HG02840 (cell line): ENCODE data around the gene PAX7.
"Not testable (repeated sequence)": the region's sequence is repeated elsewhere in the genome, so short reads cannot be mapped to it uniquely, and the experiment has no call there.

Source experiments
- ATAC-seq: cut with Tn5 transposase; IDR thresholded peaks from one replicate; pipeline ENCODE4 v1.9.1; 2021; ENCODE audit warnings: mild to moderate bottlenecking, moderate library complexity, moderate number of reproducible peaks; ENCODE audit not compliant: unreplicated experiment, low FRiP score

PAX7 gene

DNA sequence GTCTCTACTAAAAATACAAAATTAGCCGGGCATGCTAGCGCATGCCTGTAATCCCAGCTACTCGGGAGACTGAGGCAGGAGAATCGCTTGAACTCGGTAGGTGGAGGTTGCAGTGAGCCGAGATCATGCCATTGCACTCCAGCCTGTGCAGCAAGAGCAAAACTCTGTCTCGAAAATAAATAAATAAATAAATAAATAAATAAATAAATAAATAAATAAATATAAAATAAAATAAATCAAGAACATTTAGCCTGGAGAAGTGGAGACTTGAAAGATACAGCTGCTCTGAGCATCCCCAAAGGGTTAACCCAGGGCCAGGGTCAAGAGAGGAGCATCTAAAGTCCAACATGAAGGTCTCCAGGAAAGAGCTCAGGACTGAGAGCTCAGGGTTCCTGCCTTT, 63.6 kb downstream of the PAX7 start:
- not testable (repeated sequence) for ATAC-seq

DNA sequence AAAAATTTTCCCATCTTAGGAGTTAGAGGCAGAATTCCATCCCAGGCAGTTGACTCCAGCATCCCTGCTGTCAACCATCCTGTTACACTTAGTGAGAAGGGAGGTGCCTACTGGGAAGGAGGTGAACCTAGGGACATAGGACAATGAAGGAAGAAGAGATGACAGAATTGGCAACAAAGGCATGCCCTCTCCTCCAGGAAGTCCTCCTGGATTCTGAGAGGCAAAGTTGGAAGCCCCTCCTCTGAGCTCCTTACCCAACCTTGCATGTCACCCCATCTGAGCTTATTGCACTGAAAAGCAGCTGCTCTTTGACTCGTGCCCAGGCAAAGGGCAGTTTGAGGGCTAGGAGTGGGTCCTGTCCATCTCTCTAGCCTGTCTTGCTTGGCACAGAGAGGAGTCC, 66.9 kb downstream of the PAX7 start:
- no peak for ATAC-seq

DNA sequence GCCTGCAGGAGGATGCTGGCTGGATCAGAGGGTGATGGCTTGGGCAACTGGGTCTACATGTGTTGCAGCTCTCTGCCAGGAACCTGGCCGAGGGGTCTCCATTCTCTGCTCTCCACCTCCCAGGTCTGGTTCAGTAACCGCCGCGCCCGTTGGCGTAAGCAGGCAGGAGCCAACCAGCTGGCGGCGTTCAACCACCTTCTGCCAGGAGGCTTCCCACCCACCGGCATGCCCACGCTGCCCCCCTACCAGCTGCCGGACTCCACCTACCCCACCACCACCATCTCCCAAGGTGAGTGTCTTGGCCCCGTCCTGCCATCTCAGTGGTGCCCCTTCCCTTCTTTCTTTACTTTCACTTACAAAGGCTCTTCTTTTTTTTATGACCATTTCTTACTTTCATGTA, 69.9 kb downstream of the PAX7 start:
- ATAC-seq = no peak

DNA sequence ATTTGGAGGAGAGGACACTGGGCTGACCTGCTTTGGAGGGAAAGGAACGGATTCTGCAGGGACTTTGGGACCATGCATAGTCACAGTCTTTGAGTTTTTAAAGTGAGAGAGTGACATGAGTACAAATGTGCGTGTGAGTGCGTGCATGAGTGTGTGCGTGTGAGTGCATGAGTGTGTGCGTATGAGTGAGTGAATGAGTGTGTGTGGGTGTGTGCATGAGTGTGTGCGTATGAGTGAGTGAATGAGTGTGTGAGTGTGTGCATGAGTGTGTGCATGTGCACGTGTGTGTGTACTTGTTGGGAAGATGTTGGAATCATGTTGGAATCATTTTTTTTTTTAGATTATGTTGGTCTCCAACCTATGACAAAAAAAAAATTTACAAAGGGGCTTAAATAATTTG, 70.5 kb downstream of the PAX7 start:
- no peak for ATAC-seq

DNA sequence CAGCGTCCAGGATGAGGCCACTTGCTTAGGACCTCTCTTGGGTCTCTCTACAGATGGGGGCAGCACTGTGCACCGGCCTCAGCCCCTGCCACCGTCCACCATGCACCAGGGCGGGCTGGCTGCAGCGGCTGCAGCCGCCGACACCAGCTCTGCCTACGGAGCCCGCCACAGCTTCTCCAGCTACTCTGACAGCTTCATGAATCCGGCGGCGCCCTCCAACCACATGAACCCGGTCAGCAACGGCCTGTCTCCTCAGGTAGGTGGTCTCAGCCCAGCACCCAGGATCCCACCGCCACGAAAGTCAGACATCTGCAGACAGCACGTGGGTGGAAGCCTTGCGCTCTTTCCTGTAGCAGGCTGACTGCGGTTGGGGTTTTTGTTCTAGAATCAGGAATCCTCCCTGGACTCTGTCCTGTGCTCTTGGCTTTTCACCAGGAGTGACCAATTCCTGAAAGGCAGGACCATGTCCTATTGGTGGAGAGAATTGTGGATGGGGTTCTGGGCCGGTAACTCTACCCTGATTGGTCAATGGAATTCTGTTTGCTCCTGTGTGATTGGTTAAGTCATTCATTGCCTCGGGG, 72.5 kb downstream of the PAX7 start:
- no peak for ATAC-seq

DNA sequence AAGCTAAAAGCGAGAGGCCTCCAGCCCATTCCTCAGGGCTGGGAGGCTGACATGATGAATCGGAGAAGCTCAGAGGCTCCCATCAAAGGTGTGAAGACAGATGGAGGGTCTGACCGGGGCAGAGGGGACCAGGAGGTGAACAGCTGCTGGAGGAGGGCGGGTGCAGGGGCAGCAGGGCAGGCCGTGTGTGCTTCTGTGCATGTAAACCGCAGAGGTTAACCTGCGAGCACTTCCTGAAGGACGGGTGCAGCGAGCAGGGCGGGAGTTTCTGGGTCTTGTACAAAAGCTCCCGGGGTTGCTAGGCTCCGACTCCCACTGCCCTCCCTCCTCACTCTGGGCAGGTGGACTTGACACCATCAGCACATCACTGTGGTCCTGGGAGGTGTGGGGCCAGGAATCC, 75.2 kb downstream of the PAX7 start:
- ATAC-seq = no peak

DNA sequence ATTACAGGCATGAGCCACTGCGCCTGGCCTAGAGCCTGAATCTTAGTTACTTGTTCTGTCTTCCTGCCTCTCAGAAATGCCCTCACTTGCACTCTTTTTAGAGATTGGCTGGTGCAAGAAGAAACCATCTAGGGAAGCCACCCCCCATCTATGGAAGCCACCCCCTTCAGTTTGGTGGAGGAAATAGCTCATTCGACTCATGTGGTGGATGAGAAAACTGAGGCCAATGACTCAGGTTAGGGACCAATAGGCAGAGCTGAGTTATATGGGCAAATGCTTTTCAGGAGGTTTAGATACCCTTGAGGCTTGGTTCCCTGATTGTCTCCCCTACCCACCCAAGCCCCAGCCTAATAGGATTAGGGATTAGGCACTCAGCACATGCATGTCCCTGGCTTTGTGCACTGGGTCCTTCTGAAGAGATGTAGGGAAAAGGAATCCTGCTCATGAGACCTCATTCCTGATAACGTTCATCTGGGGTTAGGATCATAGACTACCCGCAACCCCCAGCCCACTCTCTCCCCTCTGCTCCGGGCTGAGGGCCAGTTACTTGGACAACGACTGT, 77.1 kb downstream of the PAX7 start:
- ATAC-seq = no peak

DNA sequence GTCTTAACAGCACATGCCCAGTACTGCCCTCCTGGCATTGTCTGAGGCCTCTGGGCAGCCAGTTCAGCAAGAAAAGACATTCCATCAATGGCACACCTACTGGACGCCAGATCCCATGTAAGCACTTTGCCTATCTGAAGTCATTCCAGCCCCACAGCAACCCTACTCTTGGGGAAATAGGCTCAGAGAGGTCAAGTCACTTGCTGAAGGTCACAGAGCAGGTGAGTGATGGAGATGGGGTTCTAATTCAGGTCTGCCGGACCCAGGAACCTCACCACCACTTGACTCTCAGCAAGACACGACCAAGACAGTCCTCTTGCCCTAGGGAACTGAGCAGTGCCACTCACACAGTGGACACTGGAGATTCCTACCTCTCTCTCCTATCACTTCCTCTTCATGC, 79.4 kb downstream of the PAX7 start:
- ATAC-seq = no peak

DNA sequence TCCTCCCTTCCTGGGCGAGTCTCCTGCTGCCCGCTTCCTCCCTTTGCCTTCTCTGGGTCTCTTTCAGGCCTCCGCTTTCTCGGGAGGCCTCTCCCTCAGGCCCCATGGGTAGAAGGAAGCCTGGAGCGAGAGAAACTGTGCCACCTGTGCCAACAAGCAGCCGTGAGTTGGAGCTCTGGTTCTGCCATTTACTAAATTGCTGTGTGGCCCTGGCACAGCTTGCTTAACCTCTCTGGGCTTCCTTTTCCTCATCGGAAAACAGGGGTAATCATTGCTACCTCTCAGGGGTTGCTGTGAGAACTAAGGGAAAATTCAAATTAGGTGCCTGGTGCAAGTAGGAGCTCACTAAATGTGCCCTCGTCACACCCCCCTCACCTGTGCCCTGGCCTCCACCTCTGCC, 80.4 kb downstream of the PAX7 start:
- no peak for ATAC-seq

DNA sequence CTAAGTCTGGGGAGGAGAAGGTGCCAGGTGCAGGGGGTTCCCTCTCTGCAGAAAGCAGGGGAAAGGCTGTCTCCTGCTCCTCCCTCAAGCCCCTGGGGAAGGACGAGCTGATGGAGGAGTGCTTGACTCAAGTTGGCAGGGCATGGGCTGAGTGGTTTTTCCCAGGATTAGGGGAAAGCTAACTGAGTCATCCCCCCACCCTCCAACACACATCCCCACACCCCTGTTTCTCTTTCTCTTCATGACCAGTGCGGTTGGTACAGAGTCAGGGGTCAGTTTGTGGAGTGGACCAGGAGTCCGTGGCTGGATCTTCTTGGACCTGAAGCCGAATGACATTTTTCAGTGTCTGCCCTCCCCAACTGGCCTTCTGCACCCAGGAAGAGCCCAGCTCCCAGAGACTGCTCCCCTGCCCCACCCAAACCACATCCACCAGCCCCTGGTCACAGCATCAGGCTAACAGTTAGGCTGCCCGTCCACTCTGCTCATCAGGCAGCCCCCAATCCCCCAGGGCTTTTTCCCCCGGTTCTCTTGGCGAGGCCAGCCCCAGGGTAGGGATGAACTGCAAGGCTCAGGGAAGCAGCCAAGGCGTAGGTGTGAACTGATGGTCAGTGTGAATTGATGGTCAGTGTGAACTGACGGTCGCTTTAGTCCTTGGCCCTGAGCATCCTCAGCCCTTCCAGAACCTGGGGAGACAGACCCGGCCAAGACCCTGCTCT, 81.0 kb downstream of the PAX7 start:
- no peak for ATAC-seq

DNA sequence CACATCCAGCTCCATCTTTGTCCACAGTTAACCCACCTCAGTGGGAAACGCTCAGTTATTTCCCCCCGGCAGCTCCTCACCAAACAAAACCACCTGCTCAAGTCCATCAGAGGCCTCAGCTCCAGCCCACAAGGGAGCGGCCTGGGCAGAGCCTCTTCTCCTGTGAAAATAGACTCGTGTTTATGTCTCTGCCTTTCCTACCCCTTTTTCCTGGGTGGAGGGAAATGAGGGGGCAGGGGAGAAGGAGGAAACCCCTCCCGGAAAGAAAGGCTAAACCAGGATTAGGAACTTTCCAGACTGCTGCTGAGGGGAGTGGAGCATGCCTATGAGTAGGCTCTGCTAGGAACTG, 81.6 kb downstream of the PAX7 start:
- no peak for ATAC-seq

DNA sequence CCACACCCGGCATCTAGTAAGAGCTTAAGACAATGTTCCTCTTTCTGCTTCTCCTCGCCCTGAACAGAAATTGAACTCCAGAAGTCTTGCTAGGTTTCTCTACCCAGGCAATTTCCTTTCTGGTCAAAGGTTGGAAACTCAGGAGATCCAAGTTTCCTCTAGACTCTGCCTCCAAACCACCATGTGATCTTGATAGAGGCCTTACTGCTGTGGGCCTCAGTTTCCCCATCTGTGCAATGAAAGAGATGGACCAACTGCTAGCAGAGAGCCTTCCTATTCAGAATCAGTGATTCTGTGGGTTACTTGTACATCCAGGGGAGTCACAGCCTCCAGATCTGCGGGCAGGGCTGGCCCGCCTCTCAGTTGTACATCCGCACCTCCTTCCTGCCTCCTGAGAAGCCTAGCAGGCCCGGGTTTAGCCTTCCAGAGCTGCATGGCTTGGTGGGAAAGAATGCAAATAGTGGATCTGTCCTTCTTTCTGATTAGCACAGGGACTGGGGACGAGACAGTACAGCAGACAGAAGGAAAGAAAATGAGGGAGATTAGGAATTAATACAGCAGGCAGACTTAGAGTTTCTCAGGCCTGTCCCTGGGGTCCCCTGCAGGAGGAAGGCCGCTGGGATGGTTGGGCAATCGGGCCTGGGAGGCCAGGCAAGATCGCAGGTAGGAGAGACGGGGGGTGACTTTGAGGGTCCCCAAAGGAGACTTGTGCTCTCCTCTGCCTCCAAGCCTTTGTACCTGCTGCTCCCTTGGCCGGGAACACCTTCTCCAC, 83.9 kb downstream of the PAX7 start:
- ATAC-seq = no peak

DNA sequence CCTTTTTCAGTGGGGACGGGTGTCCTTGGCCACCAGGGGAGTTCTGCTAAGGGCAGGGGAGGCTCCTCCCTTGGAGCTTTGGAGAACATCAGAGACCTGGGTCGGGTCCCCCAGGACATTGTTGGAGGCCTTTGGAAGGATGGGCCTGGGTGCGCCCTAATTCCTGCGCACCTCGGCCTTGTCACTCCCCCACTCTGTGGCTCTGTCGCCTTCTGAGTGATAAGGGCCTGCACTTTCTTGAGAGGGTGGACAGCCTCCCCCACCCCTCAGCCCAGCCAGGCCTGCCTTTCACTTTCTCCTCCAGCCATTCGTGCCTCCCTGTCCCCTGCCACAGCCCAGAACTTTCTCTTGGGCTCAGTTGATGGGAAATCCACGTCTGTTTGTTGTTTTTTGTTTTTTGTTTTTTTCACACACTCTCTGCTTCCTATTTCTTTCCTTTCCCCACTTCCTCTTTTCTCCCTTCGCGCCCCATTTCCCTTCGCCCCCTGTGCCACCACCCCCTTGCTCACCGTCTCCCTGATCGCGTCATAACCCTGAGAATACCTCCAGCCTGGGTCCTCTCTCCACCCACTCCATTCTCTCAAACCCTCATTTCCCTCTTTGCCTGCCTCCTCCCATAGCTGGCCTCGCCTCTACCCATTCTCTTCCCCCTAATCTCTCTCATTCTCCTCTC, 85.6 kb downstream of the PAX7 start:
- no peak for ATAC-seq

DNA sequence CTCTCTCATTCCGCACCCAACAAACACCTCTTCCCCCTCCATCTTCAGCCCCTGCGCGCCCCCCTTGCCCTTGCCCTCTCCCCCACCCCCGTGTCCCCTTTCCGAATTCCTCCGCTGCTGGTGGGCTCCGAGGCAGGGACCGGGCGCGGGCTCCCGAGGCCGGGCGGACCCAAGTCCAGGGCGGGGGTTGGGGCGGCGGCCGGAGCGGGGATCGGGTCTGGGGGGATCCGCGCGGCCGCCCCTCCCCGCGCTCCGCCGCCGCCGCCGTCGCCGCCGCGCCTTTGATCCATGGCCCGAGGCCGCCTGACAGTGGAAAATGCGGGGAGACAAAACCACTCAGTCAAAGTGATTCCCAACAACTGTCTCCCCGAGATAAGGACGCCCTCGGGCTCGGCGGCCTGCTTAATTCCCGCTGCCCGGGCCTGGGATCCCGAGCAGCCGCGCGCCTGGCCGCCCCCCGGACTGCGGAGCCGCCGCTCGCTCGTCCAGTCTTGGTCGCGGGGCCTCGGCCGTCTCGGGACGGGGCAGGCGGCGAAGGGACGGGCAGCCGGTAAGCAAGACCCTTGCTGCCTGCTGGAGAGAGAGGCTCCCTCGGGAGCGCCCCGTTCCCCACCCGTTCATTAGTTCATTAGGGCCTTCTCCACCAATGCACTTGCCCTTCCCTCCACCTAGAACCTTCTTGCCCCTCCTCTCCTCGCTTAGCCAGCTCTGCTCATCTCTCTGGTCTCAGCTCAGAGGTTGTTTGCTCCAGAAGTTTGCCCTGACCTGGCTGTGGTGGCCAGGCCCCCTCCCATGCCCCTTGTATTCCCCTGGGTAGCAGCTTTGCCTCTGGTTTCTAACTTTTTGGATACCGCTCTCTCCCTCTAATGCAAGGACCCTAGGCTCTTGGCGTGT, 86.4 kb downstream of the PAX7 start:
- no peak for ATAC-seq

DNA sequence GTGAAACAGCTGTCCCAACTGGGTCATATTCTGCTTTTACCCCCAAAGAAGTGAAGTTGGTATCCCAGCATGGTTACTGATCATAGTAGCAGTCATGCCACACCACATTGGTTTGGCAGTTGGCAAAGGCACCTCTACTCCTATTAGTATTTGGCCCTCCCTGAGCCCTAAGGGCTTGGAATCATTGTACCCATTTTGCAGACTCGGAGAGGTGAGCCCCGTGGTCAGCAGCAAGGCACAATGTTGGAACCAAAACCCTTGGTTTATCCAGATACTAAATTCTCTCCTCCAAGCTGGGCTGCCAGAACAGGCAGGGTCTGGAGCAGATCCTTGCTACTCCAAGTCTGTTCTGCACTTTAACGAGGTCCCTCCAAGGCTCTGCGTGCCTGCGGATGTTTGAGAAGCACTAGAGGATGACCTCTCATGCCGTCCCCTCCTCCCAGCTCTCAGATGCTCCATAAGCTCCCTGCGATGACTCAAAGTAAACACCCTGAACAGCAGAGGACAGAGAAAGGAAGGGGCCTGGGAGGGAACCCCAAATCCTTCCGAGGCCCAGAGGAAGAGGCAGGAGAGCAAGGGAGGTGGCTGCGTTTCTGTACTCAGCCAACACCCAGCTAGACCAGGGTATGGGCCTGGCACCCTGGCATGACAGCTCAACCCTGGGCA, 89.3 kb downstream of the PAX7 start:
- no peak for ATAC-seq

DNA sequence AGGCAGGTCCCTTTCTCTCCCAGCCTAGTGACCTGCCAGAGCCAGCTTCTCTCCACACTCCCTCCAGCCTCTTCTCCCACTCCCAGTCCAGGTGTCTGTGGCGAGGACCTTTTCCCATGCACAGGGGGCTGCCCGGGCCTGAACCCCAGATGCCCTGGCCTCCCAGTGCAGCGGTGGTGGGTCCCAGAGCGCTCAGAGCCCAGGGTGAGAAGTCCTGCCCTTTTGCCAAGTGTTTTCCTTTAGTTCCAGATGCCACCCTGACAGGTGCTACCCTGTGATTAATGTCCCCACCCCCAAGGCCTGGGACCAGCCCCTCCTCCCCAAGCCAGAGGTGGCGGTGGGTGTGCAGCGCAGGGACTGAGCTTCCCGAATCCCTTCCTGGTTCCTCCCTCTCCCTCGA, 90.4 kb downstream of the PAX7 start:
- ATAC-seq = no peak

DNA sequence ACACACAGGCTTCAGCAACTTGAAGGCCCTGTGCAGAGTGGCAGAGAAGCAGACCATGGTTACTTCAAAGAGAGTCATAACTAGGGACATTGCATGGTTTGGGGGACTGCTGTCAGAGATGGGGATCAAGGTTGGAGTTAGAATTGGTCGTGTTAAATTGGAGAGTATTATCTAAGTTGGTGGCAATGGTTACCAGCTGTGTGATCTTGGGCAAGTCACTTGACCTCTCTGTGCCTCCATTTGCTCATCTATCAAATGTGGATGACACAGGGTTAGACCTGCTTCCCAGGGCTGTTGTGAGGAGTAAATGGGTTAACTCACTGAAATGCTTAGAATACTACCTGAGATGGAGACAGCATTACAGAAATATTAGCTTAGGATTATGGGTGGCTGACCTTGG, 91.1 kb downstream of the PAX7 start:
- no peak for ATAC-seq

DNA sequence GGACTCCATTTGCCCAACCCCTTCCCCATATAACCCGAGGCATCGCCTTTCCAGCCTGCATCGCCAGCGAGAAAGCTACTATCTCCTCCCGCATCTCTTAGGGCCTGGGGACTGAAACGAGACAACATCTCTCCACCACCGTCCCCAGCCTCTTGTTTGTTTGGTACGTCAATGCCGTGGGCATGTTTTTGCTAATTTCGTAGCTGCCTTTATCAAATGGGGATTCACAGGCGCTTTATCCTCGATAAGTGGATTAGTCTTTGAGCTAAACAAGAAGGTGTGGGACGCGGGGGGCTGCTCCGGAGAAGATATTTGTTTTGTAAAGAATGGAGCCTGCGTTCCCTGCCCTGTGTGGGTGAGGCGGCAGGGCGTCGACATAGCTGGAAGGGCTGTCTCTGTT, 91.6 kb downstream of the PAX7 start:
- ATAC-seq = no peak

DNA sequence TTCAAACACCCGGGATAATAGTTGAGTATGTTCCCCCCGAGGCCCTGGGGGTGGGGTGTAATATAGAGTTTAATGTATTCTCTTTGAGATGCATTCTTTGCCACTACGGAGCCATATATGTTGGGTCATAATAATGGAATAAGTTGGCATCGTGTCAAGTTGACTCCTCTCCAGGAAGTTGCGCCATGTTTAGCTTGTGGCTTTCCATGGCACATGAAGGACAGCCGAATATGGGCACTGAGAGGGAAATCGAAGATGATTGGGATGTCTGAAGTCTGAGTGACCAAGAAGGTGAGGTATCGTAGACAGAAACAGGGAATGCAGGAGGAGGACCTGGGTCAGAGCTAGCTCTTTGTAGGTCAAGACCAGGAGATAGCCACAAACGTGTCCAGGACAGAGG, 92.6 kb downstream of the PAX7 start:
- no peak for ATAC-seq
